Breast epithelium (tissue), 3 donors: ENCODE data around the gene TPST2.

Experiments used
- CTCF ChIP-seq, 3 donors: fragments of 450-650 bp; IDR thresholded peaks; one replicate each; pipeline ENCODE4 v1.5.1; 2016 to 2017; ENCODE audit warnings: antibody characterized with exemption in 3 of 3, mild to moderate bottlenecking in 3 of 3, moderate library complexity in 3 of 3
- POLR2AphosphoS5 ChIP-seq, 3 donors: sonication (generic); formaldehyde crosslinking; IDR thresholded peaks; one replicate each; pipeline ENCODE4 v1.6.1; 2017; ENCODE audit warnings: antibody characterized with exemption in 3 of 3

GRCh38 chr22:26529345-26529744, 60.6 kb downstream of the TPST2 start:
- TF ChIP-seq CTCF (IDR thresholded peaks at IDR 0.05) (no peak), POLR2AphosphoS5 (IDR thresholded peaks at IDR 0.05) (no peak)
